Panc1 (cell line): ENCODE measurements around the gene NSRP1. TPM values are rescaled to one million over a fixed set of nuclear protein-coding genes. Genes with fewer than 3 reads are reported as not detected.

Experiments
- ATAC-seq: fragments of 200-7000 bp; cut with Tn5 transposase; 2 replicates; pipeline ENCODE4 v1.9.1; 2020; ENCODE audit warnings: mild to moderate bottlenecking, moderate library complexity
- BruUV-seq: library from RNA; stranded (reverse); fragments of 400-500 nt; replicated peaks from 2 replicates; lab custom pipeline; 2021; lab: Mats Ljungman, UMichigan
- CTCF ChIA-PET: fragments of 300-600 bp; sonication (Branson Sonifier 250); formaldehyde crosslinking; loops from one replicate; lab custom pipeline; 2022; ENCODE audit warnings: antibody characterized with exemption; lab: Charles Lee
- POLR2A ChIA-PET: fragments of 300-600 bp; sonication (Branson Sonifier 250); formaldehyde crosslinking; loops from one replicate; lab custom pipeline; 2022; ENCODE audit warnings: antibody characterized with exemption; lab: Charles Lee
- DNase-seq: peaks from one replicate; pipeline ENCODE4 v3.0.0-alpha.2; 2010; ENCODE audit warnings: low read depth, low spot score
- H3K27ac ChIP-seq: 2 replicates; pipeline ENCODE4 v1.5.1; 2011; ENCODE audit warnings: mild to moderate bottlenecking, low read length, inconsistent platforms
- H3K27me3 ChIP-seq: fragments of 200-500 bp; sonication (Bioruptor generic); 2 replicates; pipeline ENCODE4 v1.6.0; 2014; ENCODE audit warnings: low read length, inconsistent platforms; ENCODE audit not compliant: control insufficient read depth, insufficient read depth
- H3K36me3 ChIP-seq: fragments of 200-500 bp; sonication (Bioruptor generic); 2 replicates; pipeline ENCODE4 v1.5.1; 2014; ENCODE audit warnings: inconsistent platforms, mild to moderate bottlenecking, low read length, moderate library complexity; ENCODE audit not compliant: control insufficient read depth, insufficient read depth
- H3K4me1 ChIP-seq: 2 replicates; pipeline ENCODE4 v1.5.1; 2011; ENCODE audit warnings: inconsistent platforms, mild to moderate bottlenecking, low read length, moderate library complexity; ENCODE audit not compliant: control insufficient read depth, insufficient read depth
- H3K4me3 ChIP-seq, 2 experiments: 2 replicates each; pipeline ENCODE4 v1.5.1; 2011 to 2012; ENCODE audit warnings: low read depth in 2 of 2, low read length in 2 of 2, mild to moderate bottlenecking in 2 of 2, inconsistent platforms in 1 of 2, moderate library complexity in 1 of 2
- H3K9me3 ChIP-seq: fragments of 200-500 bp; sonication (Bioruptor generic); 2 replicates; pipeline ENCODE4 v1.5.1; 2014; ENCODE audit warnings: low read depth, mild to moderate bottlenecking, inconsistent platforms, low read length, moderate library complexity; ENCODE audit not compliant: control insufficient read depth, insufficient read depth
- CTCF ChIP-seq: fragments of 450-650 bp; IDR thresholded peaks from 2 replicates; pipeline ENCODE4 v1.5.1; 2017; ENCODE audit warnings: mild to moderate bottlenecking
- POLR2AphosphoS5 ChIP-seq: IDR thresholded peaks from 2 replicates; pipeline ENCODE4 v1.6.1; 2012; ENCODE audit warnings: mild to moderate bottlenecking, low read depth, low read length, moderate library complexity
- REST ChIP-seq, 2 experiments: IDR thresholded peaks; 2 replicates each; pipeline ENCODE4 v1.6.1; 2011 to 2012; ENCODE audit warnings: low read depth in 2 of 2, control low read depth in 1 of 2, low read length in 1 of 2, mild to moderate bottlenecking in 1 of 2, moderate library complexity in 1 of 2; ENCODE audit not compliant: insufficient read depth in 1 of 2
- SIN3A ChIP-seq: IDR thresholded peaks from 2 replicates; pipeline ENCODE4 v1.6.1; 2012; ENCODE audit warnings: low read depth, mild to moderate bottlenecking, low read length, moderate library complexity, borderline replicate concordance; ENCODE audit not compliant: insufficient read depth
- TCF7L2 ChIP-seq: IDR thresholded peaks from 2 replicates; pipeline ENCODE4 v1.6.1; 2011; ENCODE audit warnings: mild to moderate bottlenecking, low read depth, low read length, inconsistent platforms
- in situ Hi-C: cut with HindIII; loops from 2 replicates; pipeline ENCODE4 v1.10.0; 2016; ENCODE audit warnings: low sequenced_read_pairs, low pct_unique_long_range_greater_than_20kb
- intact Hi-C: fragments of 100-400 bp; cut with micrococcal nuclease; formaldehyde crosslinking; loops from one replicate; pipeline ENCODE4 v1.10.0; 2022; ENCODE audit not compliant: unreplicated experiment
- total RNA-seq: library from RNA; stranded (reverse); gene quantifications from one replicate; pipeline ENCODE4 v1.2.1, GENCODE V29; 2021; ENCODE audit not compliant: unreplicated experiment

NSRP1 gene
- total RNA-seq, 1 experiment from 2014 or later = 30.5 TPM

GRCh38 chr17:30151471-30151870 lies 34.9 kb downstream of the NSRP1 start:
- POLR2A ChIA-PET = interaction anchor here (0.6 to 0.9 kb wide), 3 partner anchors 23 to 33 kb away, joined by 4 to 12 read pairs (median 10); no protein-coding TSS in a partner anchor
- Histone ChIP-seq H3K36me3 (no peaks in the 10 kb centered on the region), H3K27me3 (no peaks in the 10 kb centered on the region), H3K4me3 (no peak overlapping the region), H3K27ac (no peak overlapping the region), H3K9me3 (no peaks in the 10 kb centered on the region), H3K4me1 (peaks cover 5% of the 10 kb centered on the region; the same call in 1 of the 2 replicates)
- intact Hi-C loops = no loop called here
- DNase-seq (no peak), ATAC-seq (no peak)
- in situ Hi-C loops = no loop called here
- no TSS peak for BruUV-seq
- no peak for TF ChIP-seq TCF7L2
- TF ChIP-seq CTCF = no peak
- no peak for TF ChIP-seq SIN3A
- no peak for TF ChIP-seq POLR2AphosphoS5
- TF ChIP-seq REST (IDR thresholded peaks at IDR 0.05; ENCODE audit: insufficient read depth in 1 of 2, low read depth in 2 of 2, low read length in 1 of 2) = no peak
- CTCF ChIA-PET = interaction anchor here (0.6 kb wide), 1 partner anchor 404 kb away, joined by 3 read pairs; no protein-coding TSS in a partner anchor

GRCh38 chr17:30153463-30153862 lies 36.8 kb downstream of the NSRP1 start:
- TF ChIP-seq POLR2AphosphoS5 (no peak), REST (IDR thresholded peaks at IDR 0.05; ENCODE audit: insufficient read depth in 1 of 2, low read depth in 2 of 2, low read length in 1 of 2) (no peak), SIN3A (no peak), CTCF (no peak)
- no peaks in the 10 kb centered on the region for H3K9me3 ChIP-seq
- no peaks in the 10 kb centered on the region for H3K27me3 ChIP-seq
- H3K4me1 ChIP-seq = peaks cover under 1% of the 10 kb centered on the region; the same call in 1 of the 2 replicates
- intact Hi-C loops = no loop called here
- no peak overlapping the region for H3K4me3 ChIP-seq
- in situ Hi-C loops = no loop called here
- no peak for ATAC-seq
- no peaks in the 10 kb centered on the region for H3K36me3 ChIP-seq
- ChIA-PET CTCF (no interaction called here), POLR2A (interaction anchor here (0.6 kb wide), 1 partner anchor 9 kb away, joined by 21 read pairs; no protein-coding TSS in a partner anchor)
- no peak for DNase-seq
- no TSS peak for BruUV-seq
- H3K27ac ChIP-seq = no peak overlapping the region
